A673 (cell line): ENCODE results near the gene ATP5F1E.

Source experiments
- CTCF ChIP-seq: fragments of 300-800, 200-600 bp; sonication (generic); conservative IDR thresholded peaks from 2 replicates; pipeline ENCODE4 v1.5.1; 2017; ENCODE audit warnings: low read depth, mild to moderate bottlenecking, antibody characterized with exemption, low read length, moderate library complexity, mixed read lengths
- EZH2 ChIP-seq: fragments of 200-600 bp; sonication (generic); IDR thresholded peaks from 2 replicates; pipeline ENCODE4 v1.6.1; 2017; ENCODE audit warnings: borderline replicate concordance, low read depth, mild to moderate bottlenecking, mixed read lengths, antibody characterized with exemption, low read length; ENCODE audit not compliant: poor library complexity, severe bottlenecking

GRCh38 chr20:59006167-59006863 lies 25.8 kb downstream of the ATP5F1E start:
- TF ChIP-seq EZH2 (no peak), CTCF (no peak)
